ENCODE measurements around the gene DNAJC1. TPM values are rescaled to one million over a fixed set of nuclear protein-coding genes. Genes with fewer than 3 reads are reported as not detected.

Gene DNAJC1
- total RNA-seq, 2 experiments from 2014 or later: 16.8 to 19.3 TPM

- peak overlapping the region; percentile 46 for H3K27ac Mint-ChIP-seq
- H3K27me3 Mint-ChIP-seq: no peaks in the 10 kb centered on the region
- no peak for TF ChIP-seq CTCF (IDR thresholded peaks at IDR 0.05)
- H3K4me1 Mint-ChIP-seq (ENCODE audit: low read depth): peaks cover 24% of the 10 kb centered on the region
- Histone ChIP-seq H3K4me1 (ENCODE audit: insufficient read depth, low read length) (no peaks in the 10 kb centered on the region), H3K4me3 (ENCODE audit: low read length) (no peak overlapping the region), H3K27ac (ENCODE audit: low read depth in 1 of 2, low read length in 2 of 2) (no peak overlapping the region), H3K9me3 (ENCODE audit: control insufficient read depth in 1 of 2, insufficient read depth in 1 of 2, low read length in 2 of 2) (no peaks in the 10 kb centered on the region), H3K36me3 (ENCODE audit: insufficient read depth, low read length) (no peaks in the 10 kb centered on the region), H3K27me3 (ENCODE audit: control insufficient read depth in 1 of 2, insufficient read depth in 2 of 2, low read length in 2 of 2) (no peaks in the 10 kb centered on the region)
- peak; percentile 65 for ATAC-seq (ENCODE audit: poor library complexity)
- ChIA-PET CTCF (no interaction called here), POLR2A (no interaction called here)
- peaks cover 10% of the 10 kb centered on the region for H3K36me3 Mint-ChIP-seq (ENCODE audit: low read depth)
- DNase-seq: no peak
- H3K9me3 Mint-ChIP-seq: peaks cover 2% of the 10 kb centered on the region
- H3K4me3 Mint-ChIP-seq: peak overlapping the region; percentile 21
- intact Hi-C loops (cut with DNase I, micrococcal nuclease): no loop called here
Observed at GRCh38 chr10:21771219-21771618, 232.3 kb downstream of the DNAJC1 start.

- intact Hi-C loops (cut with DNase I, micrococcal nuclease): no loop called here
- ChIA-PET CTCF (no interaction called here), POLR2A (no interaction called here)
- Histone ChIP-seq H3K27ac (ENCODE audit: low read depth in 1 of 2, low read length in 2 of 2) (no peak overlapping the region), H3K27me3 (ENCODE audit: control insufficient read depth in 1 of 2, insufficient read depth in 2 of 2, low read length in 2 of 2) (no peaks in the 10 kb centered on the region), H3K4me1 (ENCODE audit: insufficient read depth, low read length) (peaks cover 7% of the 10 kb centered on the region), H3K9me3 (ENCODE audit: control insufficient read depth in 1 of 2, insufficient read depth in 1 of 2, low read length in 2 of 2) (no peaks in the 10 kb centered on the region), H3K36me3 (ENCODE audit: insufficient read depth, low read length) (no peaks in the 10 kb centered on the region), H3K4me3 (ENCODE audit: low read length) (no peak overlapping the region)
- no peak for TF ChIP-seq CTCF (IDR thresholded peaks at IDR 0.05)
- Mint-ChIP-seq H3K4me3 (no peak overlapping the region), H3K27ac (peak overlapping the region; percentile 28), H3K36me3 (ENCODE audit: low read depth) (peaks cover 14% of the 10 kb centered on the region), H3K27me3 (no peaks in the 10 kb centered on the region), H3K9me3 (peaks cover 2% of the 10 kb centered on the region), H3K4me1 (ENCODE audit: low read depth) (peaks cover 33% of the 10 kb centered on the region)
- ATAC-seq (ENCODE audit: poor library complexity) (no peak), DNase-seq (no peak)
Observed at GRCh38 chr10:21769041-21769440, 234.5 kb downstream of the DNAJC1 start.

- Mint-ChIP-seq H3K27me3 (no peaks in the 10 kb centered on the region), H3K9me3 (no peaks in the 10 kb centered on the region), H3K36me3 (ENCODE audit: low read depth) (peaks cover 4% of the 10 kb centered on the region), H3K4me1 (ENCODE audit: low read depth) (peaks cover 14% of the 10 kb centered on the region), H3K4me3 (peak overlapping the region; percentile 39), H3K27ac (peak overlapping the region; percentile 83)
- CTCF ChIA-PET: interaction anchor here (2.0 kb wide), 1 partner anchor 269 kb away, joined by 5 read pairs; no protein-coding TSS in a partner anchor
- ATAC-seq (ENCODE audit: poor library complexity): peak; percentile 96
- no peak for TF ChIP-seq CTCF (IDR thresholded peaks at IDR 0.05)
- Histone ChIP-seq H3K4me3 (ENCODE audit: low read length) (no peak overlapping the region), H3K36me3 (ENCODE audit: insufficient read depth, low read length) (peaks cover 9% of the 10 kb centered on the region), H3K27me3 (ENCODE audit: control insufficient read depth in 1 of 2, insufficient read depth in 2 of 2, low read length in 2 of 2) (no peaks in the 10 kb centered on the region), H3K4me1 (ENCODE audit: insufficient read depth, low read length) (peaks cover 7% of the 10 kb centered on the region), H3K27ac (ENCODE audit: low read depth in 1 of 2, low read length in 2 of 2) (peak overlapping the region; percentile 24 to 25), H3K9me3 (ENCODE audit: control insufficient read depth in 1 of 2, insufficient read depth in 1 of 2, low read length in 2 of 2) (no peaks in the 10 kb centered on the region)
- peak in 9 of 14 experiments; percentile 5 to 69 (median 49) for DNase-seq
- intact Hi-C loops (cut with DNase I, micrococcal nuclease): loop anchor here in 1 of 2 experiments (2.0 kb wide), 1 partner anchor 24 kb away; no protein-coding TSS in a partner anchor
- POLR2A ChIA-PET: interaction anchor here (0.6 to 2.0 kb wide), 9 partner anchors 8 to 268 kb away, joined by 3 to 6 read pairs (median 3); no protein-coding TSS in a partner anchor
Observed at GRCh38 chr10:21764466-21765189, 238.9 kb downstream of the DNAJC1 start.

Measured in CD4-positive, alpha-beta T cell (primary cell).